Natural killer cell treated with Interleukin-12 subunit alpha and Interleukin-12 subunit beta and Interleukin-15 and Interleukin-18, amount 100 ng/mL, for 72 hours (primary cell): ENCODE data around the gene DOCK1. TPM values are rescaled to one million over a fixed set of nuclear protein-coding genes. Genes with fewer than 3 reads are reported as not detected.

Experiments used
- ATAC-seq, 2 donors: fragments of 150-1000 bp; cut with Tn5 transposase in 1 of 2; sonication (Bioruptor Pico), chemical (Tn5 transposase) in 1 of 2; 2 replicates each; pipeline ENCODE4 v1.10.0; 2021
- DNase-seq: peaks from one replicate; pipeline ENCODE4 v3.0.0; 2022; ENCODE audit warnings: low spot score
- H3K27ac Mint-ChIP-seq, 2 donors: 1 replicate in 1 of 2; 2 replicates in 1 of 2; pipeline ENCODE4 v1.8.0; 2022; ENCODE audit warnings: mixed read lengths in 2 of 2, mild to moderate bottlenecking in 1 of 2, moderate library complexity in 1 of 2
- H3K27me3 Mint-ChIP-seq, 2 donors: 1 replicate in 1 of 2; 2 replicates in 1 of 2; pipeline ENCODE4 v1.8.0; 2022; ENCODE audit warnings: mixed read lengths in 2 of 2
- H3K36me3 Mint-ChIP-seq: one replicate; pipeline ENCODE4 v1.8.0; 2022; ENCODE audit warnings: mixed read lengths
- H3K4me1 Mint-ChIP-seq, 2 donors: 1 replicate in 1 of 2; 2 replicates in 1 of 2; pipeline ENCODE4 v1.8.0; 2022; ENCODE audit warnings: low read depth in 2 of 2, mixed read lengths in 2 of 2, mild to moderate bottlenecking in 1 of 2
- H3K4me3 Mint-ChIP-seq: one replicate; pipeline ENCODE4 v1.8.0; 2022; ENCODE audit warnings: mixed read lengths
- H3K9me3 Mint-ChIP-seq: 2 replicates; pipeline ENCODE4 v1.8.0; 2022; ENCODE audit warnings: mixed read lengths
- total RNA-seq, 2 donors: library from RNA; stranded (reverse); gene quantifications; one replicate each; pipeline ENCODE4 v1.2.3, GENCODE V29; 2022

The DOCK1 gene
- total RNA-seq, 2 donors from 2014 or later = 0.28 to 1.3 TPM

DNA sequence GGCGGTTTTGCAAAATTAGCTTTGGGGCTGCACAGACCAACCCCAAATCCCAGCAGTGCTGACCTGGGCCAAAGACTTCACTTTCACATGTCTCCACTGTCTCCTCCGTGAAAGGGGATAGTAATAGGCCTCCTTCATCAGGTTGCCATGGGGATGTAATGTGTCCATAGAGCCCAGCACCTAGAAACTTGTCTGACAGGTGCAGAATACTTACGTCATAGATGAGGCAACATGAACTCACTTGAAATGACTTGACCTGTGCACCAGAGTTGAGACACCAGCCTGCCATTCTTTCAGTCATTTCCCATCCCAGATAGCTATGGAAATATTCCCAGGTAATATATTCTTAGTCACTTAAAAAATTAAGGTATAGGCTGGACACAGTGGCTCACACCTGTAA is 196.9 kb downstream of the DOCK1 start:
- no peak for DNase-seq
- no peak for ATAC-seq
- no peak overlapping the region for H3K4me3 Mint-ChIP-seq
- H3K27ac Mint-ChIP-seq = no peak overlapping the region
- no peaks in the 10 kb centered on the region for H3K4me1 Mint-ChIP-seq
- H3K27me3 Mint-ChIP-seq = peaks cover 0 to 7% of the 10 kb centered on the region in 2 donors
- H3K36me3 Mint-ChIP-seq = no peaks in the 10 kb centered on the region
- no peaks in the 10 kb centered on the region for H3K9me3 Mint-ChIP-seq

DNA sequence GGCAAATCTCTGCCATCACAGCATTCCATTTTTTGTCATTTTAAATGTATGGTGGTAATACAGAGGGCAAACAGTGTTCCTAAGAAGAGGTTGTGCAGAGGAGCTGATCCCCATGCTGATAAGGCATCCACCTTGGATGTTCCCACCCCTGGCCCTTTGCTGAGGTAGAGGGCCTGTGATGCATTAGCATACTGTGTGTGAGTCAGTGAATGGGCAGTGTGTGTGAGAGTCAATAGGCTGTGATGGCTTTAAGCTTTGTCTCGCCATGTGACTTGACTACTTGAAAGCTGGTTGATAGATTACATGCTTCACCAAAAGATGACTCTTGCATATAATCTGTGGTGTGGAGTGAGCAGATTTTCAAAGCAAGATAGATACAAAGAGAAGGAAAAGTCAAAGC is 209.9 kb downstream of the DOCK1 start:
- Mint-ChIP-seq H3K27ac (no peak overlapping the region), H3K9me3 (peaks cover 6% of the 10 kb centered on the region), H3K4me1 (peaks cover 0 to 2% of the 10 kb centered on the region in 2 donors), H3K36me3 (peaks cover 6% of the 10 kb centered on the region), H3K27me3 (peaks cover 15 to 18% of the 10 kb centered on the region in 2 donors), H3K4me3 (no peak overlapping the region)
- ATAC-seq (peak in 1 of 2 donors; percentile 36), DNase-seq (no peak)

DNA sequence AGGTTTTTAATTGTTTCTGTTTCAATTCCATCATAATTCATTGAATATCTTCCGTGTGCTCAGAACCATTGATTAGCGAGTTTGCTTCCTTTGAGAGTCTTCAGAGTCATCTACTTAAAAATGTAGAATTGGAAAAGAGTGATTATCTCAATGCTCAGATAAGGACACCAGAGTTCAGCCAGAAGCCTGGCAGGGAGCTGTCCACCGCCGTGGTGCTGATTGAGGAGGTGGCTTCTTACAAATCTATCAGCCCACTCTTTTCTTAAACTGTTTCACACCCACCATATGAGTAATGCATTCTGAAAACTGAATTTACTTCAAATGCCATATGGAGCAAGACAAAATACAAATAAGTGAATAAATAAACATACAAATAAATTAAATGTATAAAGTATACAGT is 211.9 kb downstream of the DOCK1 start:
- DNase-seq (no peak), ATAC-seq (no peak)
- H3K9me3 Mint-ChIP-seq = peaks cover 6% of the 10 kb centered on the region
- H3K27me3 Mint-ChIP-seq = peaks cover 15 to 18% of the 10 kb centered on the region in 2 donors
- no peak overlapping the region for H3K27ac Mint-ChIP-seq
- H3K4me3 Mint-ChIP-seq = no peak overlapping the region
- peaks cover 6% of the 10 kb centered on the region for H3K36me3 Mint-ChIP-seq
- peaks cover 0 to 2% of the 10 kb centered on the region in 2 donors for H3K4me1 Mint-ChIP-seq

DNA sequence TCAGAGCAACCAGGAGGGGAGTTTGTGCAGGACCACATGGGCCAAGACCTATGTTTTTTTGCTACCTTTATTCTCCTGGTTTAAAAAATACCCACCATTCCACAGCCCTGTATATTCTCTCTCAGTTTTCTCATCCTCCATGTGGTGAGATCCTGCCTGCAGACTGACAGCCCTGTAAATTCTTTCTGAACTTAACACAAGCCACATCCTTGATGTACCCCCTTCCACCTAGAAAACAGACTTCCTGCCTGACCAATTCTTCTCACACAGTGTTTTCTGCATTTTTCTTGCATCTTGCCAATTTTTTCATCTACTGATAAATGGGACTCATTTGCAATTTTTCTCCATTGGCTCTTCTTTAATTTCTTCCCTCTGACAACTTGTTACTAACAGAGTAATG is 212.8 kb downstream of the DOCK1 start:
- H3K27ac Mint-ChIP-seq = no peak overlapping the region
- ATAC-seq = no peak
- H3K4me1 Mint-ChIP-seq = peaks cover 0 to 2% of the 10 kb centered on the region in 2 donors
- H3K9me3 Mint-ChIP-seq = peaks cover 6% of the 10 kb centered on the region
- peaks cover 6% of the 10 kb centered on the region for H3K36me3 Mint-ChIP-seq
- no peak overlapping the region for H3K4me3 Mint-ChIP-seq
- no peak for DNase-seq
- H3K27me3 Mint-ChIP-seq = peaks cover 15 to 19% of the 10 kb centered on the region in 2 donors

DNA sequence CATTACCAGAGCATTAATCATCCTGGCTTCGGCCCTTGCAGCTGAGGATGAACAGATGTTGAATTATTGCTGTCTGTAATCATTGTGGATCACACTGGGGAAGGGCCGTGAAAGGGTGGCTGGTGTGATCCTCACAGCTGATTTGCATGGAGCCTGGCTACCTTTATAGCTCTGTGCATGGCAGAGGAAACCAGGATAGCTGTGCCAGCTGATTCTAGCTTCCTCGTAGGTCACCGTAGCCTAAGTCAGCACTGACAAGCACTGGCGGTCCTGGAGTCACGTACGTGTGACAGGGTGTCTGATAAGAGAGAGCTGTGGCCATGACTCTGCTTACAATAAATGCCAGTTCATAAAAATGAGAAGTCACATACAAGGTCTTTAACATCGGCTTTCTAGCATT is 214.7 kb downstream of the DOCK1 start:
- H3K27me3 Mint-ChIP-seq = peaks cover 8 to 12% of the 10 kb centered on the region in 2 donors
- H3K36me3 Mint-ChIP-seq = peaks cover 6% of the 10 kb centered on the region
- ATAC-seq (no peak), DNase-seq (no peak)
- H3K27ac Mint-ChIP-seq = no peak overlapping the region
- H3K4me3 Mint-ChIP-seq = no peak overlapping the region
- peaks cover 6% of the 10 kb centered on the region for H3K9me3 Mint-ChIP-seq
- H3K4me1 Mint-ChIP-seq = peaks cover 0 to 2% of the 10 kb centered on the region in 2 donors

DNA sequence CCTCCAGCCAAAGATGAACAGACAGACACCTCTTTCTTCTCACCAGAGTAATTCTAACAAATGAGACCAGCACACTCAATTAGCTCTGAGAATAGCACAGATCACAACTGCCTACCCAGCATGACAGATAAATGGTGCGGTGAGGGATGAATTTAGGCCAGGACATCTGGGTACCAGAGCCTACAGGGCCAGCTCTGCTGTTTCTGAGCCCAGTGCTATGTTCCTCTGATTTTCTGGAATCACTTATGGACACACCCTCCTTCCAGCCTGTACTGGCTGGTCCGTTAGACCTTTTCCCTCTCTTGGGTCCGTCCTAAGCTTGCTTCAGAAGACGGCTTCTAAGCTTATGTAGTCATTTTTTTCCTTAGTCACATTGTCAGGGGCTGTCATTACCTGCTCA is 217.6 kb downstream of the DOCK1 start:
- H3K9me3 Mint-ChIP-seq = peaks cover 6% of the 10 kb centered on the region

DNA sequence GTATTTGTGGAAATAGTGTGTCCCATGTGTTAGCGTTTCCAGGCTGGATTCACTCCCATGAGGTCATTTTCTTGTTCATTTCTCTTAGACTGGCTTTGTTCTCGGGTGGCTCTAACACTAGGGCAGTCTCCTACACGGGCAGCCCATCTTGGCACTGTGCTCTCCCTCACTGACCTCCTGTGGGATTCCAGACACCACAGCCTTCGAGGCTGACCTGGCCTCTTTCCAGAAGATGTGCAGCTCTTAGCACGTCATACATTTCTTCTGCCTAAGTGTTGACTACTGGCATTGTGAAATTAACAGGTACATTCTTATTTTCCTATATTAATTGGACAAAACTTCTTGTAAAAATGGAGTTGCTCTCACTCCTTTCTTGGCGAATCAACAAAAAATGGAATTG is 218.4 kb downstream of the DOCK1 start:
- no peaks in the 10 kb centered on the region for H3K9me3 Mint-ChIP-seq

More for the DNA sequence above, 217.6 kb downstream of the DOCK1 start:
- Mint-ChIP-seq H3K4me3 (no peak overlapping the region), H3K27me3 (peaks cover 8 to 9% of the 10 kb centered on the region in 2 donors), H3K4me1 (peaks cover 0 to 2% of the 10 kb centered on the region in 2 donors), H3K36me3 (peaks cover 6% of the 10 kb centered on the region), H3K27ac (no peak overlapping the region)
- DNase-seq (no peak), ATAC-seq (no peak)

DNA sequence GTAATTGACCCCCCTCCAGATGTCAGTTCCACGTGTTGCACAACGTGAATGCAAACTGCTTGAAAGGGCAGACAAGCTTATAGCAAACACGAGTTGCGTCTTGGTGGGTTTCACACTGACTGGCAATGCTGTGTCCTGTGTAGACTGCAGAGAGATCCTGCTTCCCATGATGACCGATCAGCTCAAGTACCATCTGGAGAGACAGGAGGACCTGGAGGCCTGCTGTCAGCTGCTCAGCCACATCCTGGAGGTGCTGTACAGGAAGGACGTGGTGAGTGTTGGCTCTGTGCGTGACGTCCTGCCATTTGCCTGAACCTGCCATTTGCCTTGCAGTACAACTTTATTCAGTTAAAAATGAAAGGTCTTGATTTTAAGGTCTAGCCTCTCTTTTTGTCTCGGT is 220.1 kb downstream of the DOCK1 start:
- no peak overlapping the region for H3K4me3 Mint-ChIP-seq
- ATAC-seq = peak in 1 of 2 donors; percentile 31
- no peak for DNase-seq
- peaks cover 0 to 2% of the 10 kb centered on the region in 2 donors for H3K27me3 Mint-ChIP-seq
- no peaks in the 10 kb centered on the region for H3K4me1 Mint-ChIP-seq
- no peaks in the 10 kb centered on the region for H3K9me3 Mint-ChIP-seq
- H3K27ac Mint-ChIP-seq = no peak overlapping the region
- no peaks in the 10 kb centered on the region for H3K36me3 Mint-ChIP-seq

More for the DNA sequence above, 218.4 kb downstream of the DOCK1 start:
- ATAC-seq (no peak), DNase-seq (no peak)
- Mint-ChIP-seq H3K27me3 (peaks cover 1 to 2% of the 10 kb centered on the region in 2 donors), H3K4me1 (no peaks in the 10 kb centered on the region), H3K4me3 (no peak overlapping the region), H3K27ac (no peak overlapping the region), H3K36me3 (peaks cover 1% of the 10 kb centered on the region)

DNA sequence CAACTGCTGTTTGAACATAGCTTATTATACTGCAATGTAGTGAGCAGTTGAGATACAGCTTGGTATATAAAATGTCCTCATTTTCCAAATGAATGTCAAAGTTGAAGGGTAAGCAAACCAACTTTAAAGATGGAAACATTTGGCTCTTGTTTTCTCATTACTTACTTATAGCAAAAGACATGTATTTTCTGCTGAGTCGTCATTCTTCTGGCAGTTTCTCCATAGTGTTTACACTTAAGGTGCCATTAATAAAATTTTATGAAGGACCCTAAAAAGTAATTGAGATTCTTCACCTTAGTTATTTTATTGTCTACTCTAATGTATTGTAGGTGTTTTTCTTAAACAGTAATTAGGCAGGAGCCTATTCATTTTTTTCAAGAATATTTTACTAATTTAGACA is 222.6 kb downstream of the DOCK1 start:
- Mint-ChIP-seq H3K4me1 (no peaks in the 10 kb centered on the region), H3K9me3 (no peaks in the 10 kb centered on the region), H3K27me3 (peaks cover 2 to 12% of the 10 kb centered on the region in 2 donors), H3K36me3 (no peaks in the 10 kb centered on the region), H3K27ac (no peak overlapping the region), H3K4me3 (no peak overlapping the region)
- DNase-seq (no peak), ATAC-seq (no peak)

DNA sequence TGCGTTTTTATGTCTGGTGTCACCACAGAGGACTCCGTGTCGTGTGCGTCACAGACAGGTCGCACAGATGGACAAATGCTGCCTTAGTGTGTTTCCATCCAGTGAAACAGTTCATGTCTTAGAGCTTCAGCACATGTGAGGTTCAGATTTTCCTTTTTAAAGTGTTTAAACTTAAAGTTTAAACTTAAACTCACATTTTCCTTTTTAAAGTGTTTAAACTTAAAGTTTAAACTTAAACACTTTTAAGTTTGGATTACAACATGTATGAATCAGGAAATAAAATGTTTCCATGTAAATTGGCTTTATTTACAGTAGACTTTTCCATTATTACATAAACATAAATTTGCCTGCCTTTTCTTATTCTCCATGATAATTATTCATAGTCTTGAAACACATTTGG is 223.9 kb downstream of the DOCK1 start:
- H3K4me1 Mint-ChIP-seq = no peaks in the 10 kb centered on the region
- DNase-seq (no peak), ATAC-seq (no peak)
- peaks cover 2 to 13% of the 10 kb centered on the region in 2 donors for H3K27me3 Mint-ChIP-seq
- H3K4me3 Mint-ChIP-seq = no peak overlapping the region
- H3K27ac Mint-ChIP-seq = no peak overlapping the region
- H3K9me3 Mint-ChIP-seq = no peaks in the 10 kb centered on the region
- H3K36me3 Mint-ChIP-seq = no peaks in the 10 kb centered on the region

DNA sequence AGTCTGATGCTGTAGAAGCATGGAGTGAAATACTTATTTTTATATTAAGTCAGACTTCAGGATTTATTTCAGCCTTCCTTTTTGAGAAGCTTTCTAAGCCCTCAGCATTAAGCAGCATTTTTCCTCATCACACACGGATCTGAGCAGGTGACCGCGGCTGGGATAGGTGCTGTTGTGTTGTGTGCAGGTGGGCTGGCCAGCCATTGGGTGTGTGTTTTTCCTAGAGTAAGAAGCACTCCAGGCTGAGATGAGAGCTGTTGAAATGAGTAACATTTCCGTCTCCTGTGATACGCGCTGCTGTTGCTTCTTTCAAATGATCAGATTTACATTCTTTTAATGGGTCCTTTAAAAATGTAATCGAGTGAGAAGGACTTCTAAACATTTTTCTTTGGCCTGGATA is 227.2 kb downstream of the DOCK1 start:
- H3K9me3 Mint-ChIP-seq = no peaks in the 10 kb centered on the region
- H3K27me3 Mint-ChIP-seq = peaks cover 5 to 13% of the 10 kb centered on the region in 2 donors
- ATAC-seq = no peak
- DNase-seq = no peak
- no peaks in the 10 kb centered on the region for H3K36me3 Mint-ChIP-seq
- H3K27ac Mint-ChIP-seq = no peak overlapping the region
- no peaks in the 10 kb centered on the region for H3K4me1 Mint-ChIP-seq
- H3K4me3 Mint-ChIP-seq = no peak overlapping the region

DNA sequence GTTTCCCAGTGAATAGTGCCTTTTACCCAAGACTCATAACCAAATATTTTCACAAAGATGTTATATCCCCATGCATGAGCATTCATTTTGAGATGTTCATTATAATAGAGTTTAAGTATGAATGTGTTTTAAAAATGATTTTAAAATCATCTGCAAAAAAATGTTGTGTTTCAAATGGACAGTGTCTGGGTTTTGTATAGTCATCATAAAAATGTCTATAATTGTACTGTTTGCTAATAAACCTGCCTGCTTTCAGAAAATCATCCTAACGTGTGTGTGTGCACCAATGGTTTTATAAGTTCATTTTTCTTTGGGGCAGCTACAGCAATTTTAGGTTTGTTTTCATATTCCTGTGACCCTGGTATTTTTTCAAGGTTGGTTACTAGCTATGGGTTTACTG is 228.0 kb downstream of the DOCK1 start:
- Mint-ChIP-seq H3K9me3 (no peaks in the 10 kb centered on the region), H3K27ac (no peak overlapping the region), H3K4me1 (no peaks in the 10 kb centered on the region), H3K27me3 (peaks cover 5 to 13% of the 10 kb centered on the region in 2 donors), H3K36me3 (no peaks in the 10 kb centered on the region), H3K4me3 (no peak overlapping the region)
- ATAC-seq = no peak
- no peak for DNase-seq

DNA sequence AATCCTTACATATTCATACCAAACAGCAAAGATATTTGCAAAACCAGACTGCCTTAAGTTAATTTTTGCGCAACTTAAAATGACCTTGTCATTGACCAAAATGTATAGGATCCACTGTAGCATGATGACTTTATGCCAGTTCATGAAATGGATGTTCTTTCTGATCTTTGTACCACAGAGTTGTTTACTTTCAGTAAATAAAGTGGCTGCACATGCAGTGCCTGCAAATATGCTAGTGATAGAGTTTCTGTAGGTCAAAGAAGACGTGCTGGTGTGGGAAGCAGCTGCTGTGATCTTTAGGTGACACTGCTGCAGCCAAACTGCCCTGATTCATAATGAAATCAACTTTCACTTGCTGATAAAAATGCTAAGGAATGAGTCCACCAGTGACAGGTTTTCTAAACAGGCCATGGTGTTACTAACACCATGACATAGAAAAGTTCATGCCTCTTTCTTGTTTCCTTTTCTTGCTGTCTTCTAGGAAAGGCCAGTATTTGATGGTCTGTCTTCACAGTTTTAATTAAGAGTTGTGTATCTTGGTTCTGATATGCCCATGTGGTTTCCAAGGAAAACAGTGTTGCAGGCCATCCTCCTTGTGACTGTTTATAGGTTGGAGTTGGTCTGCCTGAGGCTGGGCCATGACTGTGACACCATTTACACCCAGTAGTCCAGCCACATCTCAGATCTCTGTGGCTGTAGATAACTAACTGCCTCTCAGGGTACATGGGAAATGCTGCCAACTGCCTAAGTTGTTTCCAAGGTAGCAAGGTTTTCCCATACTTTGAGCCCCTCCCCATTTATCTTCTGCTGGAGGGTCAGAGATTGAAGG is 228.7 kb downstream of the DOCK1 start:
- DNase-seq = no peak
- H3K27ac Mint-ChIP-seq = no peak overlapping the region
- ATAC-seq = peak in 1 of 2 donors; percentile 59
- peaks cover 7 to 13% of the 10 kb centered on the region in 2 donors for H3K27me3 Mint-ChIP-seq
- H3K36me3 Mint-ChIP-seq = no peaks in the 10 kb centered on the region
- no peaks in the 10 kb centered on the region for H3K9me3 Mint-ChIP-seq
- H3K4me3 Mint-ChIP-seq = no peak overlapping the region
- no peaks in the 10 kb centered on the region for H3K4me1 Mint-ChIP-seq

DNA sequence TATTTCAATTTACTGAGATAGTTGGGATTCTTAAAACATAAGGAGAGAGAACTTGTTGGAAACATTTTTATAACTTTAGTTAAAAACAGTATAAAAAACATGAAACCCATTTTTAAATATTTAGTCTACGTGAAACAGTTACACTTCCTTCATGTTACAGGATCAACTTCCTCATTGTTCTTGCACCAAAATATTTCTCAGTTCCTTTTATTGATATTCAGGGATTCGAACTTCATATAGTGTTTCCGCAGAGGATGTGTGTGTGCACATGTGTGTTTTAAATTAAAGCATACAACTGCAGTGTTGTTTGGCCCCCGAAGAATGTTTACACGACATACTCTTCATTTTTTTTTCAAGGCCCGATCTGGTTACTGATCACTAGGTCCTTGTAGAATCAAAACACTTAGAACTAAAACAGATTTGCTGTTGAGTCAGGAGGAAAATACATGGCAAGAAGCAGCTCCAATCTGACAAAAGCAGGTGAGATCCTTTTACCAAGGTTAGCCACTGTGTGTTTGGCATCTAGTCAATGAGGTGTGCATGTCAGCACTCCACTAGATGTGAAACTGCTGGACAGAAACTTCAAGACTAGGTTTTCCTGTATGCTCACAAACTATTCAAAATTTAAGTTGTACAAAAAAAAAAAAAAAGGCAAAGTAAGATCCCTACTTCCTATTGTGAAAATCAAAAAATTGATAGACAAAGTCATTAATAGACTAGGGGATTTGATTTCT is 230.8 kb downstream of the DOCK1 start:
- no peaks in the 10 kb centered on the region for H3K9me3 Mint-ChIP-seq
- H3K27ac Mint-ChIP-seq = no peak overlapping the region
- H3K4me1 Mint-ChIP-seq = no peaks in the 10 kb centered on the region
- H3K4me3 Mint-ChIP-seq = no peak overlapping the region
- H3K27me3 Mint-ChIP-seq = peaks cover 5 to 13% of the 10 kb centered on the region in 2 donors
- no peak for ATAC-seq
- H3K36me3 Mint-ChIP-seq = no peaks in the 10 kb centered on the region
- no peak for DNase-seq
